ENCODE results near the gene TSHZ2. TPM values are rescaled to one million over a fixed set of nuclear protein-coding genes. Genes with fewer than 3 reads are reported as not detected.

Gene TSHZ2
- total RNA-seq, 2 experiments from 2014 or later: 34.1 to 37.8 TPM

GRCh38 chr20:53283011-53283410 is 310.9 kb downstream of the TSHZ2 start:
- peaks cover 12% of the 10 kb centered on the region for H3K36me3 Mint-ChIP-seq (ENCODE audit: low read depth)
- H3K9me3 Mint-ChIP-seq: no peaks in the 10 kb centered on the region
- DNase-seq: no peak
- CTCF ChIA-PET: no interaction called here
- no peaks in the 10 kb centered on the region for H3K4me1 Mint-ChIP-seq (ENCODE audit: low read depth)
- H3K4me3 Mint-ChIP-seq: no peak overlapping the region
- intact Hi-C loops (cut with micrococcal nuclease): no loop called here
- no peaks in the 10 kb centered on the region for H3K27me3 Mint-ChIP-seq (ENCODE audit: low read depth)
- H3K27ac Mint-ChIP-seq: no peak overlapping the region

GRCh38 chr20:53283597-53283996 is 311.4 kb downstream of the TSHZ2 start:
- no peak overlapping the region for H3K4me3 Mint-ChIP-seq
- no peaks in the 10 kb centered on the region for H3K4me1 Mint-ChIP-seq (ENCODE audit: low read depth)
- no peaks in the 10 kb centered on the region for H3K27me3 Mint-ChIP-seq (ENCODE audit: low read depth)
- no peaks in the 10 kb centered on the region for H3K9me3 Mint-ChIP-seq
- intact Hi-C loops (cut with micrococcal nuclease): no loop called here
- H3K27ac Mint-ChIP-seq: no peak overlapping the region
- DNase-seq: no peak
- peaks cover 11% of the 10 kb centered on the region for H3K36me3 Mint-ChIP-seq (ENCODE audit: low read depth)
- CTCF ChIA-PET: no interaction called here

- H3K27ac Mint-ChIP-seq: no peak overlapping the region
- H3K27me3 Mint-ChIP-seq (ENCODE audit: low read depth): no peaks in the 10 kb centered on the region
- H3K36me3 Mint-ChIP-seq (ENCODE audit: low read depth): peaks cover 11% of the 10 kb centered on the region
- CTCF ChIA-PET: interaction anchor here (0.6 kb wide), 1 partner anchor 656 kb away, joined by 3 read pairs; no protein-coding TSS in a partner anchor
- no peak for DNase-seq
- H3K4me3 Mint-ChIP-seq: no peak overlapping the region
- intact Hi-C loops (cut with micrococcal nuclease): no loop called here
- H3K4me1 Mint-ChIP-seq (ENCODE audit: low read depth): no peaks in the 10 kb centered on the region
- no peaks in the 10 kb centered on the region for H3K9me3 Mint-ChIP-seq
These were observed 312.1 kb downstream of the TSHZ2 start for GRCh38 chr20:53284256-53284655.

GRCh38 chr20:53284696-53285095 is 312.5 kb downstream of the TSHZ2 start:
- H3K27ac Mint-ChIP-seq: no peak overlapping the region
- intact Hi-C loops (cut with micrococcal nuclease): no loop called here
- CTCF ChIA-PET: interaction anchor here (0.6 kb wide), 1 partner anchor 656 kb away, joined by 3 read pairs; no protein-coding TSS in a partner anchor
- H3K4me3 Mint-ChIP-seq: no peak overlapping the region
- H3K4me1 Mint-ChIP-seq (ENCODE audit: low read depth): no peaks in the 10 kb centered on the region
- no peaks in the 10 kb centered on the region for H3K27me3 Mint-ChIP-seq (ENCODE audit: low read depth)
- no peak for DNase-seq
- H3K36me3 Mint-ChIP-seq (ENCODE audit: low read depth): peaks cover 10% of the 10 kb centered on the region
- no peaks in the 10 kb centered on the region for H3K9me3 Mint-ChIP-seq

GRCh38 chr20:53287357-53288042 is 315.3 kb downstream of the TSHZ2 start:
- Mint-ChIP-seq H3K27me3 (ENCODE audit: low read depth) (no peaks in the 10 kb centered on the region), H3K4me3 (no peak overlapping the region), H3K36me3 (ENCODE audit: low read depth) (peaks cover 8% of the 10 kb centered on the region), H3K27ac (no peak overlapping the region), H3K9me3 (no peaks in the 10 kb centered on the region), H3K4me1 (ENCODE audit: low read depth) (no peaks in the 10 kb centered on the region)
- CTCF ChIA-PET: interaction anchor here (1.2 kb wide), 1 partner anchor 260 kb away, joined by 3 read pairs; no protein-coding TSS in a partner anchor
- DNase-seq: no peak
- intact Hi-C loops (cut with micrococcal nuclease): no loop called here

GRCh38 chr20:53291548-53291947 is 319.4 kb downstream of the TSHZ2 start:
- Mint-ChIP-seq H3K36me3 (ENCODE audit: low read depth) (peaks cover 2% of the 10 kb centered on the region), H3K4me1 (ENCODE audit: low read depth) (no peaks in the 10 kb centered on the region), H3K27ac (no peak overlapping the region), H3K27me3 (ENCODE audit: low read depth) (no peaks in the 10 kb centered on the region), H3K4me3 (no peak overlapping the region), H3K9me3 (no peaks in the 10 kb centered on the region)
- intact Hi-C loops (cut with micrococcal nuclease): no loop called here
- DNase-seq: peak; percentile 13
- CTCF ChIA-PET: interaction anchor here (0.6 to 0.7 kb wide), 2 partner anchors 13 to 394 kb away, joined by 3 to 4 read pairs; no protein-coding TSS in a partner anchor

GRCh38 chr20:53292347-53292746 is 320.2 kb downstream of the TSHZ2 start:
- Mint-ChIP-seq H3K4me1 (ENCODE audit: low read depth) (no peaks in the 10 kb centered on the region), H3K9me3 (no peaks in the 10 kb centered on the region), H3K36me3 (ENCODE audit: low read depth) (peaks cover 2% of the 10 kb centered on the region), H3K4me3 (no peak overlapping the region), H3K27ac (no peak overlapping the region), H3K27me3 (ENCODE audit: low read depth) (no peaks in the 10 kb centered on the region)
- CTCF ChIA-PET: no interaction called here
- intact Hi-C loops (cut with micrococcal nuclease): no loop called here
- no peak for DNase-seq

- no peak overlapping the region for H3K27ac Mint-ChIP-seq
- H3K4me3 Mint-ChIP-seq: no peak overlapping the region
- H3K9me3 Mint-ChIP-seq: no peaks in the 10 kb centered on the region
- no peak for DNase-seq
- no peaks in the 10 kb centered on the region for H3K4me1 Mint-ChIP-seq (ENCODE audit: low read depth)
- intact Hi-C loops (cut with micrococcal nuclease): no loop called here
- H3K36me3 Mint-ChIP-seq (ENCODE audit: low read depth): no peaks in the 10 kb centered on the region
- CTCF ChIA-PET: no interaction called here
- H3K27me3 Mint-ChIP-seq (ENCODE audit: low read depth): no peaks in the 10 kb centered on the region
These were observed 322.6 kb downstream of the TSHZ2 start for GRCh38 chr20:53294804-53295203.

GRCh38 chr20:53296025-53296424 is 323.9 kb downstream of the TSHZ2 start:
- Mint-ChIP-seq H3K27me3 (ENCODE audit: low read depth) (no peaks in the 10 kb centered on the region), H3K4me1 (ENCODE audit: low read depth) (no peaks in the 10 kb centered on the region), H3K9me3 (no peaks in the 10 kb centered on the region), H3K36me3 (ENCODE audit: low read depth) (no peaks in the 10 kb centered on the region), H3K4me3 (no peak overlapping the region), H3K27ac (no peak overlapping the region)
- CTCF ChIA-PET: interaction anchor here (0.6 kb wide), 1 partner anchor 296 kb away, joined by 3 read pairs; no protein-coding TSS in a partner anchor
- DNase-seq: no peak
- intact Hi-C loops (cut with micrococcal nuclease): no loop called here

- intact Hi-C loops (cut with micrococcal nuclease): no loop called here
- H3K4me3 Mint-ChIP-seq: no peak overlapping the region
- H3K4me1 Mint-ChIP-seq (ENCODE audit: low read depth): no peaks in the 10 kb centered on the region
- H3K27ac Mint-ChIP-seq: no peak overlapping the region
- no peaks in the 10 kb centered on the region for H3K9me3 Mint-ChIP-seq
- no peaks in the 10 kb centered on the region for H3K27me3 Mint-ChIP-seq (ENCODE audit: low read depth)
- no peak for DNase-seq
- no peaks in the 10 kb centered on the region for H3K36me3 Mint-ChIP-seq (ENCODE audit: low read depth)
- CTCF ChIA-PET: interaction anchor here (0.6 kb wide), 1 partner anchor 297 kb away, joined by 3 read pairs; no protein-coding TSS in a partner anchor
These were observed 324.4 kb downstream of the TSHZ2 start for GRCh38 chr20:53296451-53297153.

GRCh38 chr20:53297154-53297529 is 325.0 kb downstream of the TSHZ2 start:
- H3K27me3 Mint-ChIP-seq (ENCODE audit: low read depth): no peaks in the 10 kb centered on the region
- no peak overlapping the region for H3K4me3 Mint-ChIP-seq
- no peaks in the 10 kb centered on the region for H3K9me3 Mint-ChIP-seq
- H3K27ac Mint-ChIP-seq: no peak overlapping the region
- CTCF ChIA-PET: no interaction called here
- H3K4me1 Mint-ChIP-seq (ENCODE audit: low read depth): no peaks in the 10 kb centered on the region
- DNase-seq: no peak
- peaks cover 1% of the 10 kb centered on the region for H3K36me3 Mint-ChIP-seq (ENCODE audit: low read depth)
- intact Hi-C loops (cut with micrococcal nuclease): no loop called here

GRCh38 chr20:53298260-53298659 is 326.1 kb downstream of the TSHZ2 start:
- Mint-ChIP-seq H3K27me3 (ENCODE audit: low read depth) (no peaks in the 10 kb centered on the region), H3K27ac (no peak overlapping the region), H3K4me3 (no peak overlapping the region), H3K9me3 (no peaks in the 10 kb centered on the region), H3K4me1 (ENCODE audit: low read depth) (no peaks in the 10 kb centered on the region), H3K36me3 (ENCODE audit: low read depth) (peaks cover 1% of the 10 kb centered on the region)
- CTCF ChIA-PET: no interaction called here
- no peak for DNase-seq
- intact Hi-C loops (cut with micrococcal nuclease): no loop called here

GRCh38 chr20:53298911-53299310 is 326.8 kb downstream of the TSHZ2 start:
- no peak overlapping the region for H3K4me3 Mint-ChIP-seq
- no peak overlapping the region for H3K27ac Mint-ChIP-seq
- CTCF ChIA-PET: no interaction called here
- intact Hi-C loops (cut with micrococcal nuclease): no loop called here
- H3K4me1 Mint-ChIP-seq (ENCODE audit: low read depth): no peaks in the 10 kb centered on the region
- DNase-seq: no peak
- H3K36me3 Mint-ChIP-seq (ENCODE audit: low read depth): peaks cover 1% of the 10 kb centered on the region
- H3K27me3 Mint-ChIP-seq (ENCODE audit: low read depth): no peaks in the 10 kb centered on the region
- no peaks in the 10 kb centered on the region for H3K9me3 Mint-ChIP-seq

Measured in activated naive CD4-positive, alpha-beta T cell treated with anti-CD3 and anti-CD28 coated beads for 36 hours (primary cell).